K562 (cell line): ENCODE measurements around the gene NCOA1. TPM values are rescaled to one million over a fixed set of nuclear protein-coding genes. Genes with fewer than 3 reads are reported as not detected.

Experiments
- BCL6 ChIP-seq: fragments of 250-450 bp; sonication (Bioruptor Pico); IDR thresholded peaks from 2 replicates; pipeline ENCODE4 v1.4.0; 2020
- CTBP1 ChIP-seq: fragments of 450-650 bp; IDR thresholded peaks from 2 replicates; pipeline ENCODE4 v1.6.1; 2016; ENCODE audit warnings: borderline replicate concordance
- FOXJ2 ChIP-seq: fragments of 200-800 bp; sonication (Bioruptor generic); IDR thresholded peaks from 2 replicates; pipeline ENCODE4 v1.6.1; 2016; ENCODE audit warnings: missing genetic modification characterization, missing compliant biosample characterization
- GATAD2A ChIP-seq: fragments of 450-650 bp; IDR thresholded peaks from 2 replicates; pipeline ENCODE4 v1.6.1; 2017
- GTF2E2 ChIP-seq: fragments of 200-800 bp; sonication (Bioruptor generic); IDR thresholded peaks from 2 replicates; pipeline ENCODE4 v1.6.1; 2016; ENCODE audit warnings: missing genetic modification characterization, missing compliant biosample characterization
- HDAC8 ChIP-seq: fragments of 450-650 bp; IDR thresholded peaks from 2 replicates; pipeline ENCODE4 v1.6.1; 2016; ENCODE audit warnings: mild to moderate bottlenecking, missing genetic modification characterization, moderate library complexity, missing compliant biosample characterization
- HINFP ChIP-seq: fragments of 450-650 bp; conservative IDR thresholded peaks from 2 replicates; pipeline ENCODE4 v1.6.1; 2016; ENCODE audit warnings: missing genetic modification characterization, low read depth, mild to moderate bottlenecking, control low read depth, missing compliant biosample characterization
- HMG20B ChIP-seq: fragments of 250-450 bp; sonication (Bioruptor Pico); IDR thresholded peaks from 2 replicates; pipeline ENCODE4 v1.5.0; 2021; ENCODE audit warnings: mild to moderate bottlenecking
- JUNB ChIP-seq: fragments of 450-650 bp; formaldehyde crosslinking; conservative IDR thresholded peaks from 2 replicates; pipeline ENCODE4 v1.4.0; 2020; ENCODE audit warnings: mild to moderate bottlenecking
- NBN ChIP-seq: fragments of 450-650 bp; IDR thresholded peaks from 2 replicates; pipeline ENCODE4 v1.6.1; 2016; ENCODE audit warnings: low read depth, mild to moderate bottlenecking
- RBM14 ChIP-seq: fragments of 200-400 bp; formaldehyde crosslinking; IDR thresholded peaks from 2 replicates; pipeline ENCODE4 v1.6.1; 2018; ENCODE audit warnings: low read depth, mild to moderate bottlenecking, low read length, moderate library complexity, borderline replicate concordance; ENCODE audit not compliant: insufficient read depth
- RHOXF2B ChIP-seq: fragments of 250-450 bp; sonication (Bioruptor Pico); conservative IDR thresholded peaks from 2 replicates; pipeline ENCODE4 v1.5.1; 2021
- ZBTB5 ChIP-seq: fragments of 450-650 bp; IDR thresholded peaks from 2 replicates; pipeline ENCODE4 v1.6.1; 2017; ENCODE audit warnings: antibody characterized with exemption
- ZNF121 ChIP-seq: sonication (generic); formaldehyde crosslinking; conservative IDR thresholded peaks from 2 replicates; pipeline ENCODE4 v1.8.0; 2022; ENCODE audit warnings: missing genetic modification reagents
- ZNF24 ChIP-seq: fragments of 450-650 bp; IDR thresholded peaks from 2 replicates; pipeline ENCODE4 v1.6.1; 2016
- ZNF445 ChIP-seq: fragments of 250-450 bp; sonication (Bioruptor Pico); IDR thresholded peaks from 2 replicates; pipeline ENCODE4 v1.4.0; 2020; ENCODE audit warnings: low read depth, mild to moderate bottlenecking, moderate library complexity
- ZNF57 ChIP-seq: fragments of 450-650 bp; formaldehyde crosslinking; IDR thresholded peaks from 2 replicates; pipeline ENCODE4 v1.4.0; 2020; ENCODE audit warnings: mild to moderate bottlenecking, moderate library complexity
- ZNF583 ChIP-seq: fragments of 250-450 bp; sonication (Bioruptor Pico); IDR thresholded peaks from 2 replicates; pipeline ENCODE4 v1.4.0; 2020
- ZNF584 ChIP-seq: fragments of 200-800 bp; sonication (Bioruptor generic); IDR thresholded peaks from 2 replicates; pipeline ENCODE4 v1.6.1; 2016; ENCODE audit warnings: low read depth, mild to moderate bottlenecking, missing genetic modification characterization, missing compliant biosample characterization
- polyA plus RNA-seq, 8 experiments: library from polyadenylated mRNA; depleted of rRNA in 4 of 8; stranded (reverse) in 5 of 8; unstranded in 3 of 8; fragments of >200 nt; fragmentation: Nextera tagmentation in 2 of 8; fragmentation: Illumina TruSeq in 1 of 8; extraction: Ambion mirVana in 2 of 8; extraction: Trizol in 1 of 8; gene quantifications; 2 replicates each; pipeline versions ENCODE4 v1.2.1 to v1.2.3, GENCODE V29; 2011 to 2014; ENCODE audit warnings: inconsistent platforms in 1 of 8, missing spikeins in 1 of 8
- total RNA-seq, 7 experiments: library from RNA; depleted of rRNA in 6 of 7; stranded (reverse); fragments of >200 nt in 6 of 7; fragmentation: Illumina TruSeq in 2 of 7; extraction: Trizol in 2 of 7; gene quantifications; 2 replicates each; pipeline versions ENCODE4 v1.2.1 to v1.2.3, GENCODE V29; 2011 to 2021; ENCODE audit warnings: low replicate concordance in 1 of 7

NCOA1 gene
- total and polyA plus RNA-seq, 9 of the 15 experiments (the other 6 are each of a cell fraction or from before 2014, with no cell fraction given), result 4.9 to 25.7 (median 17.0) TPM

- no peak for TF ChIP-seq ZNF121 (CRISPR knock-in tag)
- peak; percentile 48; the same call in 1 of the 2 replicates for TF ChIP-seq FOXJ2 (tag)
- no peak for TF ChIP-seq RBM14
- TF ChIP-seq GATAD2A, result no peak
- TF ChIP-seq ZBTB5, result no peak
- TF ChIP-seq ZNF583 (CRISPR knock-in tag), result no peak
- TF ChIP-seq ZNF584, result 0 out of 2 replicates have a peak, but pooled peaks have one; percentile 17
- no peak for TF ChIP-seq HINFP (tag)
- TF ChIP-seq HDAC8 (tag), result no peak
- TF ChIP-seq BCL6 (CRISPR knock-in tag), result no peak
- TF ChIP-seq RHOXF2B, result no peak
- TF ChIP-seq ZNF24, result peak; percentile 97
- TF ChIP-seq ZNF57, result no peak
- no peak for TF ChIP-seq NBN
- no peak for TF ChIP-seq ZNF445 (CRISPR knock-in tag)
- 0 out of 2 replicates have a peak, but pooled peaks have one; percentile 33 for TF ChIP-seq GTF2E2 (tag)
- TF ChIP-seq HMG20B (CRISPR knock-in tag), result no peak
- no peak for TF ChIP-seq JUNB
- no peak; the same call in 1 of the 2 replicates for TF ChIP-seq CTBP1
Measured at GRCh38 chr2:24482251-24482971, 8.6 kb upstream of the NCOA1 start (continued).
